SK-N-SH (cell line): ENCODE results near the gene ETDC.

ENCODE experiments used
- CHD2 ChIP-seq: fragments of 150-350 bp; IDR thresholded peaks from 2 replicates; pipeline ENCODE4 v1.6.1; 2018; ENCODE audit warnings: low read length; ENCODE audit not compliant: partially characterized antibody
- CTCF ChIP-seq: fragments of 200-600 bp; sonication (generic); IDR thresholded peaks from 2 replicates; pipeline ENCODE4 v1.6.1; 2017; ENCODE audit warnings: antibody characterized with exemption, mild to moderate bottlenecking, moderate library complexity
- EZH2phosphoT487 ChIP-seq: fragments of 200-600 bp; sonication (generic); IDR thresholded peaks from 2 replicates; pipeline ENCODE4 v1.6.1; 2017; ENCODE audit warnings: low read depth, mixed run types, mild to moderate bottlenecking, antibody characterized with exemption, moderate library complexity, borderline replicate concordance
- GABPA ChIP-seq: IDR thresholded peaks from 2 replicates; pipeline ENCODE4 v1.4.0; 2012; ENCODE audit warnings: low read depth, mild to moderate bottlenecking
- NRF1 ChIP-seq: IDR thresholded peaks from 2 replicates; pipeline ENCODE4 v1.6.1; 2012; ENCODE audit warnings: low read depth, mild to moderate bottlenecking, low read length
- POLR2AphosphoS5 ChIP-seq: IDR thresholded peaks from 2 replicates; pipeline ENCODE4 v1.6.1; 2012; ENCODE audit warnings: low read depth, low read length
- REST ChIP-seq: IDR thresholded peaks from 2 replicates; pipeline ENCODE4 v1.6.1; 2012; ENCODE audit warnings: mild to moderate bottlenecking, low read depth, low read length, moderate library complexity
- RFX5 ChIP-seq: IDR thresholded peaks from 2 replicates; pipeline ENCODE4 v1.6.1; 2012; ENCODE audit warnings: mild to moderate bottlenecking, improper control_type of control experiment, low read length
- SMC3 ChIP-seq: IDR thresholded peaks from 2 replicates; pipeline ENCODE4 v1.6.1; 2012; ENCODE audit warnings: low read depth, low read length, improper control_type of control experiment
- TAF1 ChIP-seq: IDR thresholded peaks from 2 replicates; pipeline ENCODE4 v1.6.1; 2012; ENCODE audit warnings: low read depth, mild to moderate bottlenecking, low read length, moderate library complexity, borderline replicate concordance
- TEAD4 ChIP-seq: IDR thresholded peaks from 2 replicates; pipeline ENCODE4 v1.4.0; 2012; ENCODE audit warnings: mild to moderate bottlenecking, borderline replicate concordance; ENCODE audit not compliant: insufficient read depth
- USF1 ChIP-seq: IDR thresholded peaks from 2 replicates; pipeline ENCODE4 v1.4.0; 2012; ENCODE audit warnings: low read depth, borderline replicate concordance
- USF2 ChIP-seq: fragments of 150-350 bp; IDR thresholded peaks from 2 replicates; pipeline ENCODE4 v1.6.1; 2017; ENCODE audit warnings: antibody characterized with exemption, low read length, low read depth, borderline replicate concordance

- TF ChIP-seq CTCF (no peak), POLR2AphosphoS5 (no peak), GABPA (no peak), CHD2 (no peak), USF1 (no peak), EZH2phosphoT487 (no peak), RFX5 (no peak), NRF1 (no peak), SMC3 (no peak), REST (no peak), TAF1 (no peak), USF2 (no peak), TEAD4 (no peak)
These were observed 35.9 kb downstream of the ETDC start for GRCh38 chrX:135345107-135345589.
